Testis (tissue), 3 donors: ENCODE results near the gene KLHL11. TPM values are rescaled to one million over a fixed set of nuclear protein-coding genes. Genes with fewer than 3 reads are reported as not detected.

Experiments
- DNase-seq: peaks from one replicate; pipeline ENCODE4 v3.0.0-alpha.2; 2019
- H3K27ac ChIP-seq, 2 donors: fragments of 200-600 bp; sonication (generic); one replicate each; pipeline ENCODE4 v1.5.1; 2019
- H3K27me3 ChIP-seq: fragments of 200-600 bp; sonication (generic); one replicate; pipeline ENCODE4 v1.5.1; 2019
- H3K36me3 ChIP-seq: fragments of 200-600 bp; sonication (generic); one replicate; pipeline ENCODE4 v1.5.1; 2017; ENCODE audit warnings: low read depth; ENCODE audit errors: missing control alignments
- H3K4me1 ChIP-seq: fragments of 200-600 bp; sonication (generic); one replicate; pipeline ENCODE4 v1.5.1; 2019
- H3K4me3 ChIP-seq, 2 donors: fragments of 200-600 bp; sonication (generic); one replicate each; pipeline ENCODE4 v1.5.1; 2017 to 2019
- H3K9me3 ChIP-seq: fragments of 200-600 bp; sonication (generic); one replicate; pipeline ENCODE4 v1.5.1; 2017
- POLR2A ChIP-seq: fragments of 450-650 bp; IDR thresholded peaks from one replicate; pipeline ENCODE4 v1.6.1; 2017; ENCODE audit warnings: antibody characterized with exemption, mild to moderate bottlenecking, moderate library complexity
- WGBS, 2 donors: methylation state at CpG; one replicate each; pipeline ENCODE4 v1.1.5; 2018; 5-methylcytosine and 5-hydroxymethylcytosine counted together
- intact Hi-C: fragments of 100-400 bp; cut with DNase I; formaldehyde crosslinking; loops from one replicate; pipeline ENCODE4 v1.15.1; 2023; ENCODE audit warnings: low total_unique reads
- polyA plus RNA-seq: library from polyadenylated mRNA; stranded (reverse); fragments of 350-450 nt; fragmentation: Illumina TruSeq; extraction: RNeasy Lipid Tissue Mini Kit (QIAGEN cat#74804); gene quantifications from one replicate; pipeline ENCODE4 v1.2.3, GENCODE V29; 2014; ENCODE audit warnings: low read depth, low replicate concordance; ENCODE audit not compliant: insufficient read depth
- total RNA-seq, 2 donors: library from RNA; depleted of rRNA; stranded (reverse); fragments of >200 nt; gene quantifications; one replicate each; pipeline ENCODE4 v1.2.3, GENCODE V29; 2016
- TF ChIP-seq, protein P1 (sequence below), 3 experiments: fragments of 450-650 bp in 2 of 3; fragments of 200-600 bp in 1 of 3; sonication (generic) in 1 of 3; IDR thresholded peaks; one replicate each; pipeline ENCODE4 v1.5.1; 2016 to 2019; ENCODE audit warnings: antibody characterized with exemption in 3 of 3, mild to moderate bottlenecking in 2 of 3, moderate library complexity in 1 of 3

Gene KLHL11
- total and polyA plus RNA-seq, 3 donors from 2014 or later, result 28.2 to 70.2 (median 61.3) TPM

DNA sequence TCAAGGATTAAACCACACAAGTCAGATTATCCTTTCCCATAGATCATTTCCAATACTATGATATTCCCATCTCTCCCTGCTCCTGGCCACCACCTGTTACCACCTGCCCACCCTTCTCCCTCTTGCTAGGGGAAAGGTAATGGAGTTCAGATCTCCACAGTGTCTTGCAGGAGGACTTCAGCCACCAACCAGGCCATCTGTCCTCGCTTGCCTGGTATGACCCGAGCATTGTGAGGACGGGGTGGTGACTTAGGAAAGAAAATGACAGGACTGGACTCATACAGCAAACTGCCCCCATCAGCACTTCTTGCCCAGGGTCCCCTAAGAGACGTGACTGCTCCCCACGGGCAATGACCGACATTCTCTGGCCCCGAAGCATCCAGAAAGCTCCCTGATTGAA, 41.6 kb downstream of the KLHL11 start:
- TF ChIP-seq, protein P1, sequence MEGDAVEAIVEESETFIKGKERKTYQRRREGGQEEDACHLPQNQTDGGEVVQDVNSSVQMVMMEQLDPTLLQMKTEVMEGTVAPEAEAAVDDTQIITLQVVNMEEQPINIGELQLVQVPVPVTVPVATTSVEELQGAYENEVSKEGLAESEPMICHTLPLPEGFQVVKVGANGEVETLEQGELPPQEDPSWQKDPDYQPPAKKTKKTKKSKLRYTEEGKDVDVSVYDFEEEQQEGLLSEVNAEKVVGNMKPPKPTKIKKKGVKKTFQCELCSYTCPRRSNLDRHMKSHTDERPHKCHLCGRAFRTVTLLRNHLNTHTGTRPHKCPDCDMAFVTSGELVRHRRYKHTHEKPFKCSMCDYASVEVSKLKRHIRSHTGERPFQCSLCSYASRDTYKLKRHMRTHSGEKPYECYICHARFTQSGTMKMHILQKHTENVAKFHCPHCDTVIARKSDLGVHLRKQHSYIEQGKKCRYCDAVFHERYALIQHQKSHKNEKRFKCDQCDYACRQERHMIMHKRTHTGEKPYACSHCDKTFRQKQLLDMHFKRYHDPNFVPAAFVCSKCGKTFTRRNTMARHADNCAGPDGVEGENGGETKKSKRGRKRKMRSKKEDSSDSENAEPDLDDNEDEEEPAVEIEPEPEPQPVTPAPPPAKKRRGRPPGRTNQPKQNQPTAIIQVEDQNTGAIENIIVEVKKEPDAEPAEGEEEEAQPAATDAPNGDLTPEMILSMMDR (IDR thresholded peaks at IDR 0.05), result no peak
- no peak for TF ChIP-seq POLR2A
- Histone ChIP-seq H3K36me3 (no peaks in the 10 kb centered on the region), H3K4me1 (no peaks in the 10 kb centered on the region), H3K27ac (no peak overlapping the region), H3K4me3 (no peak overlapping the region), H3K27me3 (no peaks in the 10 kb centered on the region), H3K9me3 (no peaks in the 10 kb centered on the region)
- DNase-seq, result no peak
- WGBS, 2 donors, result 94 to 97% methylated on average over 7 of the region's 7 CpGs
- intact Hi-C loops, result no loop called here

DNA sequence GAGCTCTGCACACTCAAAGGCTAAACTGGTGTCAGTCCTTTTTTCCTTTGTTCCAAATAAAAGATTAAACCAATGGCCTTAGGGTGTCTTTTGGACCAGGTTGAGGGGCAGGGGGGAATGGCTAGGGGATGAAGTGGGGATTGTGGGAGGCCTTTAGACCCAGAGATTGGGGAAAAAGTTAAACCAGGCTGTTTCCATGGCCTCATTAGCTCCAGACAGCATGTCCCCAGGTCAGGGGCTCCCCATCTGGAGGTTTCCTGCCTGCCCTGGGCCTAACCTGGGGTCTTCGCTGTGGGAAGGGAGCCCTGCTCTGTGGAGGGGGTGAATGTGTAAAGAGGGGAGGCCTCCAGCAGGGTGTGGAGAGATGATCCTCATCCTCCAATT, 42.1 kb downstream of the KLHL11 start:
- H3K4me3 ChIP-seq, result no peak overlapping the region
- H3K27me3 ChIP-seq, result no peaks in the 10 kb centered on the region
- DNase-seq, result no peak
- H3K9me3 ChIP-seq, result no peaks in the 10 kb centered on the region
- TF ChIP-seq POLR2A, result no peak
- TF ChIP-seq, protein P1 (IDR thresholded peaks at IDR 0.05), result no peak
- H3K4me1 ChIP-seq, result no peaks in the 10 kb centered on the region
- no peaks in the 10 kb centered on the region for H3K36me3 ChIP-seq
- H3K27ac ChIP-seq, result no peak overlapping the region
- WGBS, 2 donors, result 60 to 94% methylated on average over 1 of the region's 1 CpG
- intact Hi-C loops, result no loop called here

DNA sequence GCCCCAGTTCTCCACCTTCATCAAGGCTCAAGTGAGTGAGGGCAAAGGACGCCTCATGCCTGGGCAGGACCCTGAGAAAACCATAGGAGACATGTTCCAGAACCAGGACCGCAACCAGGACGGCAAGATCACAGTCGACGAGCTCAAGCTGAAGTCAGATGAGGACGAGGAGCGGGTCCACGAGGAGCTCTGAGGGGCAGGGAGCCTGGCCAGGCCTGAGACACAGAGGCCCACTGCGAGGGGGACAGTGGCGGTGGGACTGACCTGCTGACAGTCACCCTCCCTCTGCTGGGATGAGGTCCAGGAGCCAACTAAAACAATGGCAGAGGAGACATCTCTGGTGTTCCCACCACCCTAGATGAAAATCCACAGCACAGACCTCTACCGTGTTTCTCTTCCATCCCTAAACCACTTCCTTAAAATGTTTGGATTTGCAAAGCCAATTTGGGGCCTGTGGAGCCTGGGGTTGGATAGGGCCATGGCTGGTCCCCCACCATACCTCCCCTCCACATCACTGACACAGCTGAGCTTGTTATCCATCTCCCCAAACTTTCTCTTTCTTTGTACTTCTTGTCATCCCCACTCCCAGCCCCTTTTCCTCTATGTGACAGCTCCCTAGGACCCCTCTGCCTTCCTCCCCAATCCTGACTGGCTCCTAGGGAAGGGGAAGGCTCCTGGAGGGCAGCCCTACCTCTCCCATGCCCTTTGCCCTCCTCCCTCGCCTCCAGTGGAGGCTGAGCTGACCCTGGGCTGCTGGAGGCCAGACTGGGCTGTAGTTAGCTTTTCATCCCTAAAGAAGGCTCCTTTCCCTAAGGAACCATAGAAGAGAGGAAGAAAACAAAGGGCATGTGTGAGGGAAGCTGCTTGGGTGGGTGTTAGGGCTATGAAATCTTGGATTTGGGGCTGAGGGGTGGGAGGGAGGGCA, 42.7 kb downstream of the KLHL11 start:
- no peak for DNase-seq
- Histone ChIP-seq H3K27ac (no peak overlapping the region), H3K9me3 (no peaks in the 10 kb centered on the region), H3K36me3 (no peaks in the 10 kb centered on the region), H3K4me1 (no peaks in the 10 kb centered on the region), H3K4me3 (no peak overlapping the region), H3K27me3 (no peaks in the 10 kb centered on the region)
- WGBS, 2 donors, result 84 to 85% methylated on average over 12 of the region's 12 CpGs
- intact Hi-C loops, result no loop called here
- no peak for TF ChIP-seq POLR2A
- TF ChIP-seq, protein P1 (IDR thresholded peaks at IDR 0.05), result no peak

DNA sequence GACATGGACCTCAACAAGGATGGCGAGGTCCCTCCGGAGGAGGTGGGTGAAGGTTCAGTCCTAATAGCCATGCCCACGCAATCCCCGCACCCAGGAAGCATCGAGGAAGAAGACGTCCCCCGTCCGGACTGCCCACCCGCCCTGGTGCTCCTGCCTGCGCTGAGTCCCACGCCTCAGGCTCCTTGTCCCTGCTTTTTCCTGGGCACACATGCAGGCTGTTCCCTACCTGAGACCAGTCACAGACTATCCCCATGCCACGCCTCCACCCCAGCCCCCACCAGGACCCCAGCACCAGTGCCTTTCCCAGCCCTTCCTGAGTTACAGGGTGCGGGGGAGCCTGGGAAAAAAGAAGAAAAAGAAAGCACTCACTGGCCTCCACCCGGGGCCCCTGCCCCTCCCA, 43.4 kb downstream of the KLHL11 start:
- Histone ChIP-seq H3K27ac (no peak overlapping the region), H3K27me3 (no peaks in the 10 kb centered on the region), H3K9me3 (no peaks in the 10 kb centered on the region), H3K4me3 (no peak overlapping the region), H3K36me3 (no peaks in the 10 kb centered on the region), H3K4me1 (no peaks in the 10 kb centered on the region)
- WGBS, 2 donors, result 83 to 89% methylated on average over 11 to 14 of the region's 14 CpGs
- no peak for DNase-seq
- intact Hi-C loops, result no loop called here
- TF ChIP-seq POLR2A, result no peak
- TF ChIP-seq, protein P1 (IDR thresholded peaks at IDR 0.05), result no peak

DNA sequence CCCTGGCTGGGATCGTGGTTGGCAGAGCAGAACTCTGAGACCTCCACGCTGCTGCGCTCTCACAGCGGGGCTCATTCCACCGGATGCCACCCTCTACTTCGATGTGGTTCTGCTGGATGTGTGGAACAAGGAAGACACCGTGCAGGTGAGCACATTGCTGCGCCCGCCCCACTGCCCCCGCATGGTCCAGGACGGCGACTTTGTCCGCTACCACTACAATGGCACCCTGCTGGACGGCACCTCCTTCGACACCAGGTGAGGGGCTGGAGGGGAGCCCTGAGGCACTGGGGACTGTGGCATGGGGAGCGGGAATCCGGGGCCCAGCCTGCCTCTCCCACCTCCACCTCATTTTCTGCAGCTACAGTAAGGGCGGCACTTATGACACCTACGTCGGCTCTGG, 47.2 kb downstream of the KLHL11 start:
- Histone ChIP-seq H3K4me3 (no peak overlapping the region), H3K27me3 (no peaks in the 10 kb centered on the region), H3K27ac (no peak overlapping the region), H3K4me1 (peaks cover 8% of the 10 kb centered on the region), H3K9me3 (no peaks in the 10 kb centered on the region), H3K36me3 (no peaks in the 10 kb centered on the region)
- WGBS, 2 donors, result 93 to 99% methylated on average over 18 to 20 of the region's 20 CpGs
- TF ChIP-seq, protein P1 (IDR thresholded peaks at IDR 0.05), result no peak
- no peak for TF ChIP-seq POLR2A
- intact Hi-C loops, result no loop called here
- no peak for DNase-seq
